ENCODE measurements around the gene ATAD3B.

ATAD3B gene

GRCh38 chr1:1542766-1543705 is 71.5 kb downstream of the ATAD3B start:
- Mint-ChIP-seq H3K4me1 (ENCODE audit: low read depth) (peaks cover 5% of the 10 kb centered on the region), H3K27ac (no peak overlapping the region), H3K9me3 (no peaks in the 10 kb centered on the region), H3K27me3 (no peaks in the 10 kb centered on the region), H3K36me3 (ENCODE audit: low read depth) (peaks cover 13% of the 10 kb centered on the region), H3K4me3 (no peak overlapping the region)

GRCh38 chr1:1543706-1544099 is 72.1 kb downstream of the ATAD3B start:
- no peaks in the 10 kb centered on the region for H3K9me3 Mint-ChIP-seq
- peaks cover 5% of the 10 kb centered on the region for H3K4me1 Mint-ChIP-seq (ENCODE audit: low read depth)
- no peak overlapping the region for H3K27ac Mint-ChIP-seq
- no peak overlapping the region for H3K4me3 Mint-ChIP-seq
- H3K36me3 Mint-ChIP-seq (ENCODE audit: low read depth), result peaks cover 13% of the 10 kb centered on the region
- no peaks in the 10 kb centered on the region for H3K27me3 Mint-ChIP-seq

GRCh38 chr1:1544544-1544943 is 73.0 kb downstream of the ATAD3B start:
- H3K27ac Mint-ChIP-seq, result no peak overlapping the region
- H3K4me3 Mint-ChIP-seq, result no peak overlapping the region
- H3K4me1 Mint-ChIP-seq (ENCODE audit: low read depth), result peaks cover 5% of the 10 kb centered on the region
- H3K36me3 Mint-ChIP-seq (ENCODE audit: low read depth), result peaks cover 13% of the 10 kb centered on the region
- H3K27me3 Mint-ChIP-seq, result no peaks in the 10 kb centered on the region
- no peaks in the 10 kb centered on the region for H3K9me3 Mint-ChIP-seq
